Upper lobe of left lung (tissue), 4 donors: ENCODE measurements around the gene ANKS1B.

Experiments
- EP300 ChIP-seq, 4 donors: sonication (generic); formaldehyde crosslinking; IDR thresholded peaks; one replicate each; pipeline ENCODE4 v1.5.1; 2017; ENCODE audit warnings: antibody characterized with exemption in 4 of 4, control low read depth in 2 of 4
- POLR2A ChIP-seq, 4 donors: fragments of 450-650 bp; IDR thresholded peaks; one replicate each; pipeline ENCODE4 v1.5.1; 2016 to 2017; ENCODE audit warnings: antibody characterized with exemption in 4 of 4, mild to moderate bottlenecking in 2 of 4
- POLR2AphosphoS5 ChIP-seq, 2 donors: sonication (generic); formaldehyde crosslinking; IDR thresholded peaks; one replicate each; pipeline ENCODE4 v1.5.1; 2017; ENCODE audit warnings: antibody characterized with exemption in 2 of 2
- TF ChIP-seq, protein P1 (sequence below), 6 experiments: fragments of 450-650 bp in 4 of 6; fragments of 200-600 bp in 2 of 6; sonication (generic) in 2 of 6; IDR thresholded peaks; one replicate each; pipeline ENCODE4 v1.5.1; 2016 to 2019; ENCODE audit warnings: antibody characterized with exemption in 6 of 6

DNA sequence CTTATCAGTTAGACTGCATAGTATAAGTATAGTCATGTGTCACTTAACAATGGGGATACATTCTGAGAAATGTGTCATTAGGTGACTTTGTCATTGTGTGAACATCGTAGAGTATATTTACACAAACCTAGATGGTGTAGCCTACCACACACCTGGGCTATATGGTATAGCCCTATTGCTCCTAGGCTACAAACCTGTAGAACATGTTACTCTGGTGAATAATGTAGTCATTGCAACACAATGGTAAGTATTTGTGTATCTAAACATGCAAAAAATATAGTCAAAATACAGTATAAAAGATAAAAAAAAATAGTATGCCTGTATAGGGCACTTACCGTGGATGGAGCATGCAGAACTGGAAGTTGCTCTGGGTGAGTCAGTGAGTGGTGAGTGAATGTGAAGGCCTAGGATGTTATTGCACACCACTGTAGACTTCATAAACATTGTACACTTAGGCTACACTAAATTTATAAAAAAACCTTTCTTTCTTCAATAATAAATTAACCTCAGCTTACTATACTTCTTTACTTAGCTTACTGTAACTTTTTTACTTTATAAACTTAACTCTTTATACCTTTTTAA is 40.3 kb upstream of the ANKS1B start:
- TF ChIP-seq POLR2A (IDR thresholded peaks at IDR 0.05): no peak
- TF ChIP-seq, protein P1, sequence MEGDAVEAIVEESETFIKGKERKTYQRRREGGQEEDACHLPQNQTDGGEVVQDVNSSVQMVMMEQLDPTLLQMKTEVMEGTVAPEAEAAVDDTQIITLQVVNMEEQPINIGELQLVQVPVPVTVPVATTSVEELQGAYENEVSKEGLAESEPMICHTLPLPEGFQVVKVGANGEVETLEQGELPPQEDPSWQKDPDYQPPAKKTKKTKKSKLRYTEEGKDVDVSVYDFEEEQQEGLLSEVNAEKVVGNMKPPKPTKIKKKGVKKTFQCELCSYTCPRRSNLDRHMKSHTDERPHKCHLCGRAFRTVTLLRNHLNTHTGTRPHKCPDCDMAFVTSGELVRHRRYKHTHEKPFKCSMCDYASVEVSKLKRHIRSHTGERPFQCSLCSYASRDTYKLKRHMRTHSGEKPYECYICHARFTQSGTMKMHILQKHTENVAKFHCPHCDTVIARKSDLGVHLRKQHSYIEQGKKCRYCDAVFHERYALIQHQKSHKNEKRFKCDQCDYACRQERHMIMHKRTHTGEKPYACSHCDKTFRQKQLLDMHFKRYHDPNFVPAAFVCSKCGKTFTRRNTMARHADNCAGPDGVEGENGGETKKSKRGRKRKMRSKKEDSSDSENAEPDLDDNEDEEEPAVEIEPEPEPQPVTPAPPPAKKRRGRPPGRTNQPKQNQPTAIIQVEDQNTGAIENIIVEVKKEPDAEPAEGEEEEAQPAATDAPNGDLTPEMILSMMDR (IDR thresholded peaks at IDR 0.05): no peak
- TF ChIP-seq POLR2AphosphoS5 (IDR thresholded peaks at IDR 0.05): no peak
- no peak for TF ChIP-seq EP300 (IDR thresholded peaks at IDR 0.05)
